Measurements from ENCODE around the gene NRARP.

DNA sequence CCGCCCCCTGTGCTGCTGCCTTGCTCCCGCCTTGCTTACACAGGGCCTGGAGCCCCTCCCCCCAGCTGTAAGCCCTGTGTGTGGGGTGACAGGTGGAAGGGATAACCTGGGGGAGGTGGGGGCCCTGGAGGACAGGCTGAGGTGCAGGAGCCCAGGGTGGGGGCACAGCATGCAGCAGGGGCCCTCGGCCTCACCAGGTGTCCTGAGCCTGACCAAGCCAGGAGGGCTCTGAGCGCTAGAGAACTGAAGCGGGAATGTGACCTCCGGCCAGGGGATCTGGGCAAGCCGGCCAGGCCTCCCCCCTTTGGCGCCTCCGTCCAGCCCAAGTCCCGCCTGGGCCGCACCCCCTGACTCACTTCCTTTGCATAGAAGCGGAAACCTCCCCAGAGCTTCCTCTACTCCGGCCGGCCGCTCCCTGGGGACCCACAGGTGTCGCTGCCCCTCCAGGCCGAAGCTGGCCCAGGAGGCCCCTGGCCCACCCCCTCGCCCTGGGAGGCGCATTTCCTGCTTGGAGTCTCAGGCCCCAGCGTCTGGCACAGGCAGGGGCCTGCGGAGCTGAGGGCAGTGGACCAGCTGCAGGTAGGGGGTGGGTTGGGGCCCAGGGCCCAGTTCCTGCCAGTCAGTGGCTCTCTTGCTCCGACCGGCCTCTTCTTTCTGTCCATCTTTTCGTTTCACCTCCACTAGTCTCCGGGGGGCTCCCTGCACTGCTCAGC is 24.6 kb downstream of the NRARP start, which contains the start of gene TOR4A:
- TF ChIP-seq CTCF (IDR thresholded peaks at IDR 0.05; ENCODE audit: low read depth, low read length) (peak; percentile 21), EZH2phosphoT487 (IDR thresholded peaks at IDR 0.05; ENCODE audit: low read depth) (no peak)
